Measurements from ENCODE around the gene SCN3B.

DNA sequence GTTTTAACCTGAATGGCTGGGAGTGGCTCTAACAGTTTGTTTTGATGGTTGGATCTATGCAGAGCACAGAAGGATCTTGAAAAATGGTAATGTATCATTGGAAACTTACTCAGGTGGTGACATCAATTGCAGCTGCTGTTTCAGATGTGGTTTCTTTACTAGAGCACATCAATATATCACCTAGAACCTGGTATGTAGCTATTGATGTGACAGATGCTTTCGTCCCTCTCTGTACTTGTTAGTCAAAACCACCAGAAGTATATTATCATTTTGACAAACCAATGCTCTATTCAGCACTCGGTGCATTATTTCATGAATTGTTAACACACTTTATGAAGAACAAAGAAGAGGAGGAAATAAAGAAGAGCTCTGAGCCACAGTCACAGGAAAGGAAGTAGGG is 26.6 kb upstream of the SCN3B start:
- TF ChIP-seq, protein P1, sequence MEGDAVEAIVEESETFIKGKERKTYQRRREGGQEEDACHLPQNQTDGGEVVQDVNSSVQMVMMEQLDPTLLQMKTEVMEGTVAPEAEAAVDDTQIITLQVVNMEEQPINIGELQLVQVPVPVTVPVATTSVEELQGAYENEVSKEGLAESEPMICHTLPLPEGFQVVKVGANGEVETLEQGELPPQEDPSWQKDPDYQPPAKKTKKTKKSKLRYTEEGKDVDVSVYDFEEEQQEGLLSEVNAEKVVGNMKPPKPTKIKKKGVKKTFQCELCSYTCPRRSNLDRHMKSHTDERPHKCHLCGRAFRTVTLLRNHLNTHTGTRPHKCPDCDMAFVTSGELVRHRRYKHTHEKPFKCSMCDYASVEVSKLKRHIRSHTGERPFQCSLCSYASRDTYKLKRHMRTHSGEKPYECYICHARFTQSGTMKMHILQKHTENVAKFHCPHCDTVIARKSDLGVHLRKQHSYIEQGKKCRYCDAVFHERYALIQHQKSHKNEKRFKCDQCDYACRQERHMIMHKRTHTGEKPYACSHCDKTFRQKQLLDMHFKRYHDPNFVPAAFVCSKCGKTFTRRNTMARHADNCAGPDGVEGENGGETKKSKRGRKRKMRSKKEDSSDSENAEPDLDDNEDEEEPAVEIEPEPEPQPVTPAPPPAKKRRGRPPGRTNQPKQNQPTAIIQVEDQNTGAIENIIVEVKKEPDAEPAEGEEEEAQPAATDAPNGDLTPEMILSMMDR (CRISPR knock-in tag; IDR thresholded peaks at IDR 0.05) = no peak
- TF ChIP-seq ERF (CRISPR knock-in tag; IDR thresholded peaks at IDR 0.05) = no peak
- no peak for TF ChIP-seq KDM1A (CRISPR knock-in tag; IDR thresholded peaks at IDR 0.05)
- TF ChIP-seq ZFP37 (CRISPR knock-in tag; IDR thresholded peaks at IDR 0.05; ENCODE audit: borderline replicate concordance) = no peak
- TF ChIP-seq, protein P2, sequence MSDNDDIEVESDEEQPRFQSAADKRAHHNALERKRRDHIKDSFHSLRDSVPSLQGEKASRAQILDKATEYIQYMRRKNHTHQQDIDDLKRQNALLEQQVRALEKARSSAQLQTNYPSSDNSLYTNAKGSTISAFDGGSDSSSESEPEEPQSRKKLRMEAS (IDR thresholded peaks at IDR 0.05) = no peak
- TF ChIP-seq ZNF713 (CRISPR knock-in tag; IDR thresholded peaks at IDR 0.05) = no peak
- TF ChIP-seq ZNF850 (CRISPR knock-in tag; conservative IDR thresholded peaks at IDR 0.05) = no peak
- no peak for TF ChIP-seq ZNF670 (CRISPR knock-in tag; IDR thresholded peaks at IDR 0.05; ENCODE audit: borderline replicate concordance)
- TF ChIP-seq ZNF564 (CRISPR knock-in tag; IDR thresholded peaks at IDR 0.05) = no peak
- TF ChIP-seq RNF2 (conservative IDR thresholded peaks at IDR 0.05; ENCODE audit: low read depth) = no peak
- TF ChIP-seq, protein P3, sequence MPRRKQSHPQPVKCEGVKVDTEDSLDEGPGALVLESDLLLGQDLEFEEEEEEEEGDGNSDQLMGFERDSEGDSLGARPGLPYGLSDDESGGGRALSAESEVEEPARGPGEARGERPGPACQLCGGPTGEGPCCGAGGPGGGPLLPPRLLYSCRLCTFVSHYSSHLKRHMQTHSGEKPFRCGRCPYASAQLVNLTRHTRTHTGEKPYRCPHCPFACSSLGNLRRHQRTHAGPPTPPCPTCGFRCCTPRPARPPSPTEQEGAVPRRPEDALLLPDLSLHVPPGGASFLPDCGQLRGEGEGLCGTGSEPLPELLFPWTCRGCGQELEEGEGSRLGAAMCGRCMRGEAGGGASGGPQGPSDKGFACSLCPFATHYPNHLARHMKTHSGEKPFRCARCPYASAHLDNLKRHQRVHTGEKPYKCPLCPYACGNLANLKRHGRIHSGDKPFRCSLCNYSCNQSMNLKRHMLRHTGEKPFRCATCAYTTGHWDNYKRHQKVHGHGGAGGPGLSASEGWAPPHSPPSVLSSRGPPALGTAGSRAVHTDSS (CRISPR knock-in tag; conservative IDR thresholded peaks at IDR 0.05) = no peak
- TF ChIP-seq MTA1 (CRISPR knock-in tag; IDR thresholded peaks at IDR 0.05; ENCODE audit: borderline replicate concordance) = no peak
- TF ChIP-seq MYC (CRISPR knock-in tag; IDR thresholded peaks at IDR 0.05; ENCODE audit: borderline replicate concordance) = no peak
- TF ChIP-seq, protein P4, sequence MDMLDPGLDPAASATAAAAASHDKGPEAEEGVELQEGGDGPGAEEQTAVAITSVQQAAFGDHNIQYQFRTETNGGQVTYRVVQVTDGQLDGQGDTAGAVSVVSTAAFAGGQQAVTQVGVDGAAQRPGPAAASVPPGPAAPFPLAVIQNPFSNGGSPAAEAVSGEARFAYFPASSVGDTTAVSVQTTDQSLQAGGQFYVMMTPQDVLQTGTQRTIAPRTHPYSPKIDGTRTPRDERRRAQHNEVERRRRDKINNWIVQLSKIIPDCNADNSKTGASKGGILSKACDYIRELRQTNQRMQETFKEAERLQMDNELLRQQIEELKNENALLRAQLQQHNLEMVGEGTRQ (IDR thresholded peaks at IDR 0.05; ENCODE audit: low read depth, low read length) = no peak
- TF ChIP-seq, protein P4 (CRISPR knock-in tag; IDR thresholded peaks at IDR 0.05; ENCODE audit: borderline replicate concordance) = no peak
